K562 (cell line): ENCODE results near the gene MROH8. TPM values are rescaled to one million over a fixed set of nuclear protein-coding genes. Genes with fewer than 3 reads are reported as not detected.
A peak's percentile ranks its signal among the peaks of the same experiment; 100 is the strongest.

Source experiments
- ATAC-seq: fragments of 200-7000 bp; cut with Tn5 transposase; 3 replicates; pipeline ENCODE4 v1.9.1; 2020; ENCODE audit warnings: moderate library complexity
- BruUV-seq: library from RNA; stranded (reverse); fragments of 400-500 nt; replicated peaks from 2 replicates; lab custom pipeline; 2021; lab: Mats Ljungman, UMichigan
- CTCF ChIA-PET: fragments of 300-600 bp; formaldehyde crosslinking; extraction: SDS; loops from one replicate; lab custom pipeline; 2021; ENCODE audit warnings: low intra/inter-chr PET ratio; lab: Yijun Ruan, JAX
- POLR2A ChIA-PET: fragments of 300-600, 350-650 bp; sonication (Branson Sonifier 250); formaldehyde crosslinking; extraction: SDS; loops from one replicate; lab custom pipeline; 2021; ENCODE audit warnings: antibody characterized with exemption, inconsistent platforms; lab: Yijun Ruan, JAX
- DNase-seq, 4 experiments: peaks; one replicate each; pipeline versions ENCODE4 v3.0.0 to v3.0.0-alpha.2; 2011 to 2018; ENCODE audit warnings: low spot score in 3 of 4, mixed read lengths in 3 of 4; ENCODE audit errors: extremely low read depth in 1 of 4
- FAIRE-seq: peaks from 2 replicates; lab custom pipeline; 2011; peaks lifted over from hg19 to GRCh38; lab: Jason Lieb, UNC
- H2AFZ ChIP-seq: 2 replicates; pipeline ENCODE4 v1.6.0; 2011; ENCODE audit warnings: low read depth, low read length, control low read depth, inconsistent platforms
- H3K27ac ChIP-seq: fragments of 200-600 bp; 3 replicates; pipeline ENCODE4 v1.8.0; 2011; ENCODE audit warnings: low read depth, mild to moderate bottlenecking, control low read depth, inconsistent platforms, low read length, moderate library complexity, mixed read lengths; ENCODE audit errors: extremely low read depth
- H3K27me3 ChIP-seq, 2 experiments: fragments of 300-600 bp in 1 of 2; 2 replicates in 1 of 2; 3 replicates in 1 of 2; pipeline versions ENCODE4 v1.6.0 to v1.8.0; 2011; ENCODE audit warnings: inconsistent platforms in 2 of 2, low read length in 2 of 2, mild to moderate bottlenecking in 1 of 2, mixed read lengths in 1 of 2, moderate library complexity in 1 of 2; ENCODE audit not compliant: control insufficient read depth in 2 of 2, insufficient read depth in 2 of 2
- H3K36me3 ChIP-seq: fragments of 300-600 bp; 3 replicates; pipeline ENCODE4 v1.8.0; 2011; ENCODE audit warnings: mild to moderate bottlenecking, low read length, inconsistent platforms; ENCODE audit not compliant: control insufficient read depth, insufficient read depth
- H3K4me1 ChIP-seq, 2 experiments: fragments of 200-600 bp in 1 of 2; replicated peaks in 1 of 2; 2 replicates in 1 of 2; 3 replicates in 1 of 2; pipeline versions ENCODE4 v1.5.1 to v1.8.0; 2011; ENCODE audit warnings: inconsistent platforms in 2 of 2, low read length in 2 of 2, mild to moderate bottlenecking in 1 of 2, mixed read lengths in 1 of 2, moderate library complexity in 1 of 2; ENCODE audit not compliant: control insufficient read depth in 2 of 2, insufficient read depth in 2 of 2
- H3K4me2 ChIP-seq: 2 replicates; pipeline ENCODE4 v1.6.1; 2011; ENCODE audit warnings: low read length, control low read depth, inconsistent platforms, mixed read lengths; ENCODE audit not compliant: insufficient read depth
- H3K4me3 ChIP-seq: fragments of 200-600 bp; sonication (generic), shearing (Covaris generic); 2 replicates; pipeline ENCODE4 v1.5.1; 2016; ENCODE audit warnings: control low read depth, inconsistent platforms
- H3K79me2 ChIP-seq: fragments of 200-600 bp; 3 replicates; pipeline ENCODE4 v1.8.0; 2011; ENCODE audit warnings: low read length, inconsistent platforms; ENCODE audit not compliant: control insufficient read depth, insufficient read depth
- H3K9ac ChIP-seq, 2 experiments: 2 replicates each; pipeline versions ENCODE4 v1.6.0 to v1.6.1; 2011; ENCODE audit warnings: low read depth in 2 of 2, low read length in 2 of 2, control low read depth in 1 of 2, inconsistent platforms in 1 of 2, mild to moderate bottlenecking in 1 of 2, mixed read lengths in 1 of 2; ENCODE audit not compliant: insufficient read depth in 1 of 2
- H3K9me1 ChIP-seq: one replicate; pipeline ENCODE4 v1.6.0; 2011; ENCODE audit warnings: inconsistent platforms, mild to moderate bottlenecking, low read length, moderate library complexity; ENCODE audit not compliant: control insufficient read depth, insufficient read depth
- H3K9me3 ChIP-seq: replicated peaks from 2 replicates; pipeline ENCODE4 v1.5.1; 2011; ENCODE audit warnings: low read depth, low read length, inconsistent platforms; ENCODE audit not compliant: control insufficient read depth, insufficient read depth
- H4K20me1 ChIP-seq: replicated peaks from 2 replicates; pipeline ENCODE4 v1.6.1; 2011; ENCODE audit warnings: low read length, inconsistent platforms, mixed read lengths; ENCODE audit not compliant: control insufficient read depth, insufficient read depth
- C11orf30 ChIP-seq: fragments of 450-650 bp; IDR thresholded peaks from 2 replicates; pipeline ENCODE4 v1.6.1; 2016; ENCODE audit warnings: low read depth, mild to moderate bottlenecking
- CAMTA2 ChIP-seq: fragments of 250-450 bp; sonication (Bioruptor Pico); conservative IDR thresholded peaks from 2 replicates; pipeline ENCODE4 v1.5.1; 2022
- CBX3 ChIP-seq, 2 experiments: IDR thresholded peaks; 1 replicate in 1 of 2; 2 replicates in 1 of 2; pipeline ENCODE4 v1.6.1; 2012; ENCODE audit warnings: inconsistent platforms in 2 of 2, low read length in 2 of 2, borderline replicate concordance in 1 of 2, control low read depth in 1 of 2
- CTBP1 ChIP-seq: fragments of 450-650 bp; IDR thresholded peaks from 2 replicates; pipeline ENCODE4 v1.6.1; 2016; ENCODE audit warnings: borderline replicate concordance
- E2F4 ChIP-seq: sonication (generic); formaldehyde crosslinking; IDR thresholded peaks from 2 replicates; pipeline ENCODE4 v1.8.0; 2022; ENCODE audit warnings: mild to moderate bottlenecking, low read depth, missing genetic modification reagents
- KAT7 ChIP-seq: sonication (generic); formaldehyde crosslinking; IDR thresholded peaks from 2 replicates; pipeline ENCODE4 v1.8.0; 2022; ENCODE audit warnings: missing genetic modification reagents, mild to moderate bottlenecking, borderline replicate concordance
- MAFF ChIP-seq: IDR thresholded peaks from 2 replicates; pipeline ENCODE4 v1.6.1; 2012; ENCODE audit warnings: low read length, improper control_type of control experiment
- MAFG ChIP-seq: fragments of 450-650 bp; conservative IDR thresholded peaks from 2 replicates; pipeline ENCODE4 v1.6.1; 2016; ENCODE audit warnings: missing genetic modification characterization, missing compliant biosample characterization
- MAFK ChIP-seq: IDR thresholded peaks from 2 replicates; pipeline ENCODE4 v1.6.1; 2011; ENCODE audit warnings: low read length, improper control_type of control experiment
- MCM5 ChIP-seq: fragments of 450-650 bp; IDR thresholded peaks from 2 replicates; pipeline ENCODE4 v1.6.1; 2016; ENCODE audit warnings: low read depth
- NFYB ChIP-seq: IDR thresholded peaks from 2 replicates; pipeline ENCODE4 v1.6.1; 2011; ENCODE audit warnings: mild to moderate bottlenecking, moderate library complexity; ENCODE audit not compliant: insufficient read length; ENCODE audit errors: extremely low read depth
- PTRF ChIP-seq: fragments of 450-650 bp; IDR thresholded peaks from 2 replicates; pipeline ENCODE4 v1.6.1; 2016; ENCODE audit warnings: mild to moderate bottlenecking, missing genetic modification characterization, missing compliant biosample characterization
- SRSF7 ChIP-seq: fragments of 200-400 bp; formaldehyde crosslinking; optimal IDR thresholded peaks from 2 replicates; pipeline ENCODE3; 2017; ENCODE audit warnings: mild to moderate bottlenecking, low read depth, low read length
- SRSF9 ChIP-seq: fragments of 200-400 bp; formaldehyde crosslinking; IDR thresholded peaks from 2 replicates; pipeline ENCODE4 v1.6.1; 2017; ENCODE audit warnings: low read depth, low read length, borderline replicate concordance
- STAT6 ChIP-seq: sonication (generic); formaldehyde crosslinking; IDR thresholded peaks from 2 replicates; pipeline ENCODE4 v1.8.1; 2023; ENCODE audit warnings: mild to moderate bottlenecking, missing genetic modification reagents
- XRCC4 ChIP-seq: IDR thresholded peaks from one replicate; pipeline ENCODE4 v1.6.1; 2011; ENCODE audit not compliant: insufficient read depth, insufficient read length; ENCODE audit errors: extremely low read depth
- ZNF316 ChIP-seq: fragments of 450-650 bp; IDR thresholded peaks from 2 replicates; pipeline ENCODE4 v1.6.1; 2016
- ZNF644 ChIP-seq: fragments of 200-800 bp; sonication (Bioruptor generic); IDR thresholded peaks from 2 replicates; pipeline ENCODE4 v1.6.1; 2016; ENCODE audit warnings: low read depth, missing genetic modification characterization, missing compliant biosample characterization
- WGBS: fragments of 100-300 bp; shearing (Covaris generic); methylation state at CpG from one replicate; pipeline ENCODE4 v1.1.6; 2016; ENCODE audit warnings: low coverage, mixed read lengths; ENCODE audit not compliant: insufficient coverage; ENCODE audit errors: missing lambda C conversion rate; 5-methylcytosine and 5-hydroxymethylcytosine counted together
- in situ Hi-C: fragments of 300-500 bp; cut with MboI; formaldehyde crosslinking; loops from 4 replicates; pipeline ENCODE4 v1.15.0; 2018; ENCODE audit warnings: inconsistent platforms, mixed read lengths
- intact Hi-C: fragments of 100-400 bp; cut with micrococcal nuclease; formaldehyde crosslinking; loops from 2 replicates; pipeline ENCODE4 v1.14.2; 2022
- polyA plus RNA-seq, 8 experiments: library from polyadenylated mRNA; depleted of rRNA in 4 of 8; stranded (reverse) in 5 of 8; unstranded in 3 of 8; fragments of >200 nt; fragmentation: Nextera tagmentation in 2 of 8; fragmentation: Illumina TruSeq in 1 of 8; extraction: Ambion mirVana in 2 of 8; extraction: Trizol in 1 of 8; gene quantifications; 2 replicates each; pipeline versions ENCODE4 v1.2.1 to v1.2.3, GENCODE V29; 2011 to 2014; ENCODE audit warnings: inconsistent platforms in 1 of 8, missing spikeins in 1 of 8
- total RNA-seq, 7 experiments: library from RNA; depleted of rRNA in 6 of 7; stranded (reverse); fragments of >200 nt in 6 of 7; fragmentation: Illumina TruSeq in 2 of 7; extraction: Trizol in 2 of 7; gene quantifications; 2 replicates each; pipeline versions ENCODE4 v1.2.1 to v1.2.3, GENCODE V29; 2011 to 2021; ENCODE audit warnings: low replicate concordance in 1 of 7

Gene MROH8
- total and polyA plus RNA-seq, 9 of the 15 experiments (the other 6 are each of a cell fraction or from before 2014, with no cell fraction given), result 0.21 to 1.5 (median 0.78) TPM

DNA sequence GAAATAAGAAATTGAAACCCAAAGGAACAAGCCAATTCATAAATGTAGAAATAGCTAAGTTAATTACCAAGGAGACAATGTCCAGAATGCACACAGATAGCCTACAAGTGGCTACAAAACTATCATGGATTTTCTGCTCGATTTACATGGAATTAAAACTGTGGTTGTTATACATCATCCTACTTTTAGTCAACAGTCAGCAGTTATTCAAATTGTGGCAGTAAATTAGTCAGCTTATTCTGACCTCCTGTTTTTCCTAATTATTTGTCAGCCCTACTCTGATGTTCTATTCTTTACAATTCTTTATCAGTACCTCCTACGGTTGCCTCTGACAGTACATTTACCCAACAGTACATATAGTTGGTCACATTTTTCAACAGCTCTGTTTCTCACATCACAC is 113.2 kb downstream of the MROH8 start:
- no peak for TF ChIP-seq MCM5
- no peak for TF ChIP-seq NFYB
- TF ChIP-seq MAFK, result peak; percentile 11; the same call in 1 of the 2 replicates
- no peak for TF ChIP-seq STAT6
- TF ChIP-seq XRCC4, result no peak
- peak; percentile 75; the same call in 1 of the 2 replicates for TF ChIP-seq ZNF316
- peak; percentile 37; the same call in 1 of the 2 replicates for TF ChIP-seq C11orf30
- no peak for TF ChIP-seq ZNF644 (tag)
- 0 out of 2 replicates have a peak, but pooled peaks have one; percentile 24 for TF ChIP-seq MAFF
- TF ChIP-seq SRSF7, result no peak
- no peak for TF ChIP-seq CAMTA2 (CRISPR knock-in tag)
- TF ChIP-seq KAT7 (CRISPR knock-in tag), result no peak
- TF ChIP-seq PTRF (tag), result no peak
- no peak for TF ChIP-seq CBX3 (IDR thresholded peaks at IDR 0.05; ENCODE audit: borderline replicate concordance in 1 of 2, low read length in 2 of 2)
- TF ChIP-seq E2F4 (CRISPR knock-in tag), result no peak
- TF ChIP-seq SRSF9, result no peak
- peak; percentile 33; the same call in 1 of the 2 replicates for TF ChIP-seq MAFG (tag)
- TF ChIP-seq CTBP1, result no peak
- TF ChIP-seq, all 486 proteins: peak for 5
- ChIA-PET CTCF (no interaction called here), POLR2A (no interaction called here)
- Histone ChIP-seq H3K36me3 (peaks cover 51% of the 10 kb centered on the region), H3K9me1 (no peaks in the 10 kb centered on the region), H3K27me3 (no peaks in the 10 kb centered on the region), H3K4me1 (no peaks in the 10 kb centered on the region), H3K4me2 (no peak overlapping the region), H3K4me3 (no peak overlapping the region), H3K9ac (no peak overlapping the region), H3K9me3 (no peaks in the 10 kb centered on the region), H2AFZ (no peak overlapping the region), H3K79me2 (peaks cover 4% of the 10 kb centered on the region; the same call in 1 of the 3 replicates), H4K20me1 (no peaks in the 10 kb centered on the region), H3K27ac (no peak overlapping the region)
- WGBS, result 86% methylated on average over 2 of the region's 2 CpGs
- in situ Hi-C loops (no loop called here), intact Hi-C loops (no loop called here)
- no peak for FAIRE-seq
- ATAC-seq, result no peak
- no TSS peak for BruUV-seq
- DNase-seq, result no peak
